ENCODE data around the gene GIPR.
"Not testable (repeated sequence)": the region's sequence is repeated elsewhere in the genome, so short reads cannot be mapped to it uniquely, and the experiment has no call there.

The GIPR gene

DNA sequence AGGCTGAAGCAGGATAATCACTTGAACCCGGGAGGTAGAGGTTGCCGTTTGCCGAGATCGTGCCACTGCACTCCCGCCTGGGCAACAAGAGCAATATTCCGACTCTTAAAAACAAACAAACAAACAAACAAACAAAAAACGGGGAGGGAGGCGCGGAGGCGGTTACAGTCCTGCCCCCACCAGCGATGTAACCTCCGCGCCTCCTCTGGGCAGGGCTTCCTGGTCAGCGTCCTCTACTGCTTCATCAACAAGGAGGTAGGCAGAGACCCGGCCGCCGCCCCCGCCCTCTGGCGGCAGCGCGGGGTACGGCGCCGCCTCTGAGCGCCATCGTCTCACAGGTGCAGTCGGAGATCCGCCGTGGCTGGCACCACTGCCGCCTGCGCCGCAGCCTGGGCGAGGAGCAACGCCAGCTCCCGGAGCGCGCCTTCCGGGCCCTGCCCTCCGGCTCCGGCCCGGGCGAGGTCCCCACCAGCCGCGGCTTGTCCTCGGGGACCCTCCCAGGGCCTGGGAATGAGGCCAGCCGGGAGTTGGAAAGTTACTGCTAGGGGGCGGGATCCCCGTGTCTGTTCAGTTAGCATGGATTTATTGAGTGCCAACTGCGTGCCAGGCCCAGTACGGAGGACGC is 13.5 kb downstream of the GIPR start:
- TF ChIP-seq, protein P1, sequence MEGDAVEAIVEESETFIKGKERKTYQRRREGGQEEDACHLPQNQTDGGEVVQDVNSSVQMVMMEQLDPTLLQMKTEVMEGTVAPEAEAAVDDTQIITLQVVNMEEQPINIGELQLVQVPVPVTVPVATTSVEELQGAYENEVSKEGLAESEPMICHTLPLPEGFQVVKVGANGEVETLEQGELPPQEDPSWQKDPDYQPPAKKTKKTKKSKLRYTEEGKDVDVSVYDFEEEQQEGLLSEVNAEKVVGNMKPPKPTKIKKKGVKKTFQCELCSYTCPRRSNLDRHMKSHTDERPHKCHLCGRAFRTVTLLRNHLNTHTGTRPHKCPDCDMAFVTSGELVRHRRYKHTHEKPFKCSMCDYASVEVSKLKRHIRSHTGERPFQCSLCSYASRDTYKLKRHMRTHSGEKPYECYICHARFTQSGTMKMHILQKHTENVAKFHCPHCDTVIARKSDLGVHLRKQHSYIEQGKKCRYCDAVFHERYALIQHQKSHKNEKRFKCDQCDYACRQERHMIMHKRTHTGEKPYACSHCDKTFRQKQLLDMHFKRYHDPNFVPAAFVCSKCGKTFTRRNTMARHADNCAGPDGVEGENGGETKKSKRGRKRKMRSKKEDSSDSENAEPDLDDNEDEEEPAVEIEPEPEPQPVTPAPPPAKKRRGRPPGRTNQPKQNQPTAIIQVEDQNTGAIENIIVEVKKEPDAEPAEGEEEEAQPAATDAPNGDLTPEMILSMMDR (conservative IDR thresholded peaks at IDR 0.05; ENCODE audit: low read length) = peak; percentile 69
- peak; percentile 76 for DNase-seq (ENCODE audit: low read depth)
- H3K4me3 ChIP-seq (ENCODE audit: low read length) = peak overlapping the region; percentile 55

DNA sequence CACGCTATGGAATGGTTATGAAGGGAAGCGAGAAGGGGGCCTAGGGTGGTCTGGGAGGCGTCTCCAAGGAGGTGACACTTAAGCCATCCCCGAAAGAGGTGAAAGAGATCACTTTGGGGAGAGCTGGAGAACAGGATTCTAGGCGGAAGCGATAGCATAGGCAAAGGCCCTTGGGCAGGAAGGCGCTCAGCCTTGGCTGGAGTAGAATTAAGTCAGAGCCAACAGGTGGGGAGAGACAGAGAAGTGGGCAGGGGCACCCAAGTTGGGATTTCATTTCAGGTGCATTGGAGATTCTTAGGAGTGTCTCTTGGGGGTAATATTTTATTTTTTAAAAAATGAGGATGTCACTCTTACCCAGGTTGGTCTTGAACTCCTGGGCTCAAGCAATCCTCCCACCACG is 14.1 kb downstream of the GIPR start:
- TF ChIP-seq, protein P1 (conservative IDR thresholded peaks at IDR 0.05; ENCODE audit: low read length) = no peak
- no peak for DNase-seq (ENCODE audit: low read depth)
- H3K4me3 ChIP-seq (ENCODE audit: low read length) = no peak overlapping the region

DNA sequence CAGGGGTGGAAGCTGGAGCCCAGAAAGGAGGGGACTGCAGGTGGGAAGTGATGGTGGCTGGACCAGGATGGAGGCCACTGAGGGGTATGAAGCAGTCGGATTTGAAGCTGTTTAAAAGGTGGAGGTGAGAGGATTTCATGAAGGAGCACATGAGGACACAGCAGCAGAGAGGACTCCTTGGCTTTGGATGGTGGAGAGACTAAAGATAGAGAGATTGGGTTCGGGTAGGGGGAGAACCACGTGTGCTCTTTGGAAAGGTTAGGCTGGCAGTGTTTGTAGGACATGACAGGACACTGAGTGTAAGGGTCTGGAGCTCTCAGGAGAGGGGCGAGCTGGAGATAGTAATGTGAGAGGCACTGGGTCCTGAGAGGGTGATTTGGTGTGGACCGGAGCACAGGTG is 14.9 kb downstream of the GIPR start:
- TF ChIP-seq, protein P1 (conservative IDR thresholded peaks at IDR 0.05; ENCODE audit: low read length) = no peak

DNA sequence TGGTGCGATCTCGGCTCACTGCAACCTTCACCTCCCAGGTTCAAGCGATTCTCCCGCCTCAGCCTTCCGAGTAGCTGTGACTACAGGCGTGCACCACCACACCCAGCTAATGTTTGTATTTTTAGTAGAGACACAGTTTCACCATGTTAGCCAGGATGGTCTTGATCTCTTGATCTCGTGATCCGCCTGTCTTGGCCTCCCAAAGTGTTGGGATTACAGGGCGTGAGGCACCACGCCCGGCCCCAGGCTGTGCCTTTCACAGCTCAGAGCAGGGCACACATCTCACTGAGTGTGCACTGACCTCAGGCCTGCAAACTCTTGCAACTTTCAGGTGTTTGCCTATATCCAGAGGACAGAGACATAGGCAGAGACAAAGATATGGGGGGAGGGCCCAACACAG is 17.0 kb downstream of the GIPR start:
- not testable (repeated sequence) for H3K4me3 ChIP-seq (ENCODE audit: low read length); DNase-seq (ENCODE audit: low read depth)

More for the DNA sequence above, 14.9 kb downstream of the GIPR start:
- H3K4me3 ChIP-seq (ENCODE audit: low read length) = no peak overlapping the region
- DNase-seq (ENCODE audit: low read depth) = no peak

DNA sequence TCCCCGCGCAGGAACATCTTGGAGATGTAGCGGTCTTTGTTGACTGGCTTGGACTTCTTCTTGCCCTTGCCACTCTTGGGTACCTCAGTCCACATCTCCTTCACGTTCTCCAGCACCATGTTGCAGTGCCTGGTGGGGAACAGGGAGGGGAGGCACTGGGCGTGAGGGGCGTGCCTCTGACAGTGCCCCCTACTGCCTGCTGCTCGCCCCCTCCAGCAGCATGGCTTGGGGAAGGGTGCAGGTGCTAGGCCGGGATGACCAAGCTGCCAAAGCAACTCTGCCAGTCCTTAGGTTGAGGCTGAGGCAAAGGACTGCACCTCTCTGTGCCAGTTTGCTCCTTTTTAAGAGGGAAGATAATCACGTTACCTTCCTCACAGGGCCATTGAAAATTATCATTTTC is 19.6 kb downstream of the GIPR start:
- no peak for DNase-seq (ENCODE audit: low read depth)
- TF ChIP-seq, protein P1 (conservative IDR thresholded peaks at IDR 0.05; ENCODE audit: low read length) = no peak
- H3K4me3 ChIP-seq (ENCODE audit: low read length) = no peak overlapping the region

DNA sequence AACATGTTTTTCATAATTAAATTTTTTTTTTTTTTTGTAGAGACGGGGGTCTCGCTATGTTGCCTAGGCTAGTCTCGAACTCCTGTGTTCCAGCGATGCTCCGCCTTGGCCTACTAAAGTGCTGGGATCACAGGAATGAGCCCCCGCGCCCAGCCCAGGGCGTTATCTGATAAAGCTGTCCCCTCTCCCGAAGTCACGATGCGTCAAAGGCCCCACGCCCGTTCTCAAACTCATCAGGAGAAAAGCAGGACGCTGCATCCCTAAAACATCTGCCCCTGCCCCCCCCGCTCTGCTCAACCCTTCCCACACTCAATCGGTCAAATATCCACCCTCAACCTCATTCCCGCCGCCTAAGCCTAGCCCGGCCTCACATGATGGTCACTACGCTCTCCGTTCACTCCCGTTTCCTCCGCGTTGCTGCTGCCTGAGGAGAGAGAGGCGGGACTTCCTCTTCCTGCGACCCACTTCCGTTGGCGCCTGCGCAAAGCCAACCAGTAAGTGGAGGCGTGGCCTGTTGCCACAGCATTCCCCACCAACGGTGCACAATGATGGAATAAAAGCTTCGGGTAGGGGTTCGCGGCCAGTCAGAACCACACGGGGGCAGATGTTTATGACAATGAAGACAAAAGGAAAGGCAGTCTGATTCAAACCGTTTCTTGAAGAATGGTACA is 23.6 kb downstream of the GIPR start, which contains the start of gene SNRPD2:
SNRPD2 (minus strand) TSS at position 438 of the 671 bp plus-strand sequence; CDS start at position 373, 65 bp downstream.
- DNase-seq (ENCODE audit: low read depth) = peak; percentile 93
- peak within 1 kb of the TSS; percentile 91 for H3K4me3 ChIP-seq (ENCODE audit: low read length)
- TF ChIP-seq, protein P1 (conservative IDR thresholded peaks at IDR 0.05; ENCODE audit: low read length) = no peak

DNA sequence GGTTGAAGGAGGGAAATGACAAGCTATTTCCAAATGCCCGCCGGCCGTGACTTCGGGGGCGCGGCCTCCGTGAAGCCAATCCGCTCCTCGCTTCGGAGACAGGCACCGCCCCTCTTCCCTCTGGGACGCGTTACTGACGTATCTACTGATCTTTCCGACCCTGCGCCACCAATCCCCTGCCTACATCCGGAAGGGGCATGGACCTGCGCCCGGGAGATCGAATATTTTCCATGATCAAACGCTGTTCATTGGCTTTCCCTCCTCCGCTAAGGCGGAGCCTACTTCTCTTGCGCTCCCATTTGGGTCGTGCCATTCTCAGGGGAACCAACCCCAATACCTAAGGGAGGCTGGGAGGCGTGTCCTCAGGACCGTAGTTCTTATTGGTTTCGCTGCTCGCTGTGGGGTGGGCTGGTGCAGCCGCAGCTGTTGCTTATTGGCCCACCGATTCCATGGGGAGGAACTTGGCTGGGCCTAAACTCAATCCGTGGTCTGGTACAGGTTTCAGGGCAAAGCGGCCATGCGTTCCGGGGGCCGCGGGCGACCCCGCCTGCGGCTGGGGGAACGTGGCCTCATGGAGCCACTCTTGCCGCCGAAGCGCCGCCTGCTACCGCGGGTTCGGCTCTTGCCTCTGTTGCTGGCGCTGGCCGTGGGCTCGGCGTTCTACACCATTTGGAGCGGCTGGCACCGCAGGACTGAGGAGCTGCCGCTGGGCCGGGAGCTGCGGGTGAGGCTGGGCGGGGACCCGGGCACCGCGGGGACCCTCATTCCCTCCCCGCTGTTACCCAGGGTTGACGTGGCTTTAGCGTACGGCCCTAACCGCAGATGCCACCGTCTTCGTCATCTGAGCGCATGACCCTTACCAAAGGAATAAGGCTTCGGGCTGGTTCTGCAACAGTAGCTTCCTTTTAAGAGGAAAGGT is 24.4 kb downstream of the GIPR start, which contains the start of gene QPCTL:
QPCTL (plus strand) TSS at position 480 of the 919 bp plus-strand sequence; CDS start at position 518, 38 bp downstream.
- peak within 1 kb of the TSS; percentile 91 for H3K4me3 ChIP-seq (ENCODE audit: low read length)
- TF ChIP-seq, protein P1 (conservative IDR thresholded peaks at IDR 0.05; ENCODE audit: low read length) = no peak

More for the DNA sequence above, 24.4 kb downstream of the GIPR start, which contains the start of gene QPCTL:
- peak; percentile 100 for DNase-seq (ENCODE audit: low read depth)

All from AG10803 (cell line).